Activated CD4-positive, alpha-beta T cell treated with anti-CD3 and anti-CD28 coated beads, Interleukin-2, Interleukin-4, amounts not matched to agents 100 ng/mL and 50 ng/mL, durations not matched to agents 16 hours and 8 hours (primary cell): Measurements from ENCODE around the gene SLC25A44.
A peak's percentile ranks its signal among the peaks of the same experiment; 100 is the strongest.
"Not testable (repeated sequence)": the region's sequence is repeated elsewhere in the genome, so short reads cannot be mapped to it uniquely, and the experiment has no call there.

Experiments
- DNase-seq: peaks from one replicate; pipeline ENCODE4 v3.0.0-alpha.2; 2020; ENCODE audit warnings: low spot score

Gene SLC25A44

GRCh38 chr1:156163712-156164111 lies 30.2 kb upstream of the SLC25A44 start:
- DNase-seq = no peak

- no peak for DNase-seq
These were observed 29.6 kb upstream of the SLC25A44 start for GRCh38 chr1:156164125-156164831.

GRCh38 chr1:156165083-156165482 lies 28.8 kb upstream of the SLC25A44 start:
- DNase-seq = no peak

GRCh38 chr1:156167536-156167935 lies 26.4 kb upstream of the SLC25A44 start:
- no peak for DNase-seq

GRCh38 chr1:156172696-156173470 lies 21.0 kb upstream of the SLC25A44 start:
- DNase-seq = no peak

- DNase-seq = no peak
These were observed 17.2 kb upstream of the SLC25A44 start for GRCh38 chr1:156176610-156177210.

- DNase-seq = no peak
These were observed 15.8 kb upstream of the SLC25A44 start for GRCh38 chr1:156177919-156178654.

- no peak for DNase-seq
These were observed 13.4 kb upstream of the SLC25A44 start for GRCh38 chr1:156180471-156180870.

- DNase-seq = not testable (repeated sequence)
These were observed 12.4 kb upstream of the SLC25A44 start for GRCh38 chr1:156181391-156181924.

- DNase-seq = not testable (repeated sequence)
These were observed 11.7 kb upstream of the SLC25A44 start for GRCh38 chr1:156182010-156182779.

- not testable (repeated sequence) for DNase-seq
These were observed 7.3 kb upstream of the SLC25A44 start for GRCh38 chr1:156186347-156187177.

- not testable (repeated sequence) for DNase-seq
These were observed 3.6 kb upstream of the SLC25A44 start for GRCh38 chr1:156190265-156190664.

GRCh38 chr1:156191292-156191964 lies 2.5 kb upstream of the SLC25A44 start:
- DNase-seq = no peak

- DNase-seq = no peak
These were observed 756 bp upstream of the SLC25A44 start for GRCh38 chr1:156193208-156193487.

GRCh38 chr1:156194300-156194652 lies 372 bp downstream of the SLC25A44 start:
- DNase-seq = no peak

- no peak for DNase-seq
These were observed 1.9 kb downstream of the SLC25A44 start for GRCh38 chr1:156195853-156196252.

- DNase-seq = no peak
These were observed 2.5 kb downstream of the SLC25A44 start for GRCh38 chr1:156196445-156196844.

GRCh38 chr1:156198831-156199349 lies 5.0 kb downstream of the SLC25A44 start:
- DNase-seq = peak; percentile 50

GRCh38 chr1:156200044-156200443 lies 6.1 kb downstream of the SLC25A44 start:
- no peak for DNase-seq

GRCh38 chr1:156203331-156203730 lies 9.4 kb downstream of the SLC25A44 start:
- no peak for DNase-seq
